NT2/D1 (cell line): ENCODE results near the gene BMF.
"Not testable (repeated sequence)": the region's sequence is repeated elsewhere in the genome, so short reads cannot be mapped to it uniquely, and the experiment has no call there.

Source experiments
- SUZ12 ChIP-seq: IDR thresholded peaks from 2 replicates; pipeline ENCODE4 v1.6.1; 2011; ENCODE audit not compliant: insufficient read length, insufficient read depth; ENCODE audit errors: extremely low read depth
- YY1 ChIP-seq: IDR thresholded peaks from 2 replicates; pipeline ENCODE4 v1.6.1; 2011; ENCODE audit not compliant: insufficient read length, insufficient read depth
- ZNF274 ChIP-seq: IDR thresholded peaks from 2 replicates; pipeline ENCODE4 v1.6.1; 2011; ENCODE audit warnings: mild to moderate bottlenecking, low read depth, low read length

- TF ChIP-seq ZNF274, SUZ12, YY1: not testable (repeated sequence)
Measured at GRCh38 chr15:40124807-40125285, 16.2 kb upstream of the BMF start.
